H9 (cell line): Measurements from ENCODE around the gene RUFY2. TPM values are rescaled to one million over a fixed set of nuclear protein-coding genes. Genes with fewer than 3 reads are reported as not detected.

Experiments
- DNase-seq: peaks from one replicate; pipeline ENCODE4 v3.0.0-alpha.2; 2017
- H2AFZ ChIP-seq: one replicate; pipeline ENCODE4 v1.6.1; 2013; ENCODE audit warnings: mild to moderate bottlenecking, low read length, control low read depth, moderate library complexity
- H2AK5ac ChIP-seq: 2 replicates; pipeline ENCODE4 v1.6.1; 2013; ENCODE audit warnings: low read length, control low read depth, mixed read lengths; ENCODE audit not compliant: insufficient read length
- H2BK120ac ChIP-seq: one replicate; pipeline ENCODE4 v1.6.1; 2013; ENCODE audit warnings: low read depth, mild to moderate bottlenecking, low read length, control low read depth, inconsistent platforms; ENCODE audit not compliant: poor library complexity, severe bottlenecking
- H2BK12ac ChIP-seq: 2 replicates; pipeline ENCODE4 v1.6.1; 2013; ENCODE audit warnings: low read length, control low read depth, mixed read lengths, low read depth; ENCODE audit not compliant: insufficient read length
- H2BK15ac ChIP-seq: 2 replicates; pipeline ENCODE4 v1.6.1; 2013; ENCODE audit warnings: low read depth, low read length, control low read depth
- H2BK20ac ChIP-seq: one replicate; pipeline ENCODE4 v1.6.1; 2013; ENCODE audit warnings: low read depth, mild to moderate bottlenecking, low read length, control low read depth, inconsistent platforms; ENCODE audit not compliant: poor library complexity, severe bottlenecking
- H2BK5ac ChIP-seq: 2 replicates; pipeline ENCODE4 v1.6.1; 2013; ENCODE audit warnings: low read length, control low read depth, mixed read lengths; ENCODE audit not compliant: insufficient read length
- H3K14ac ChIP-seq: 2 replicates; pipeline ENCODE4 v1.6.1; 2013; ENCODE audit warnings: low read length, control low read depth; ENCODE audit not compliant: insufficient read depth
- H3K18ac ChIP-seq: 2 replicates; pipeline ENCODE4 v1.6.1; 2013; ENCODE audit warnings: low read depth, mild to moderate bottlenecking, mixed read lengths, low read length, control low read depth; ENCODE audit not compliant: insufficient read length
- H3K23ac ChIP-seq: 2 replicates; pipeline ENCODE4 v1.6.1; 2013; ENCODE audit warnings: low read length, control low read depth, mixed read lengths, low read depth; ENCODE audit not compliant: insufficient read length
- H3K23me2 ChIP-seq: 2 replicates; pipeline ENCODE4 v1.6.1; 2013; ENCODE audit warnings: low read depth, mild to moderate bottlenecking, mixed read lengths, low read length, control low read depth; ENCODE audit not compliant: insufficient read length, poor library complexity, severe bottlenecking
- H3K27ac ChIP-seq: 2 replicates; pipeline ENCODE4 v1.5.1; 2013; ENCODE audit warnings: low read length, control low read depth, mixed read lengths, low read depth; ENCODE audit not compliant: insufficient read length
- H3K27me3 ChIP-seq: 2 replicates; pipeline ENCODE4 v1.6.1; 2013; ENCODE audit warnings: low read length, control low read depth, inconsistent platforms; ENCODE audit not compliant: insufficient read depth
- H3K4ac ChIP-seq: 2 replicates; pipeline ENCODE4 v1.6.1; 2013; ENCODE audit warnings: low read depth, mild to moderate bottlenecking, control low read depth, inconsistent platforms, low read length, moderate library complexity
- H3K4me1 ChIP-seq: 2 replicates; pipeline ENCODE4 v1.6.1; 2013; ENCODE audit warnings: low read length, control low read depth, inconsistent platforms; ENCODE audit not compliant: insufficient read depth
- H3K4me2 ChIP-seq: 2 replicates; pipeline ENCODE4 v1.6.1; 2013; ENCODE audit warnings: low read length, control low read depth, mixed read lengths; ENCODE audit not compliant: insufficient read length, insufficient read depth
- H3K56ac ChIP-seq: 2 replicates; pipeline ENCODE4 v1.6.1; 2013; ENCODE audit warnings: low read depth, mild to moderate bottlenecking, mixed read lengths, low read length, control low read depth; ENCODE audit not compliant: insufficient read length
- H3K79me1 ChIP-seq: 2 replicates; pipeline ENCODE4 v1.6.1; 2013; ENCODE audit warnings: low read depth, mild to moderate bottlenecking, moderate library complexity, low read length, control low read depth, inconsistent platforms; ENCODE audit not compliant: insufficient read depth, poor library complexity, severe bottlenecking
- H3K79me2 ChIP-seq: 2 replicates; pipeline ENCODE4 v1.6.1; 2013; ENCODE audit warnings: low read length, control low read depth, inconsistent platforms; ENCODE audit not compliant: insufficient read depth
- H3K9ac ChIP-seq: 2 replicates; pipeline ENCODE4 v1.6.1; 2013; ENCODE audit warnings: low read length, control low read depth, mixed read lengths; ENCODE audit not compliant: insufficient read length; ENCODE audit errors: extremely low read depth
- H3K9me3 ChIP-seq: one replicate; pipeline ENCODE4 v1.6.1; 2013; ENCODE audit warnings: low read depth, low read length, inconsistent platforms; ENCODE audit not compliant: control insufficient read depth
- H3T11ph ChIP-seq: one replicate; pipeline ENCODE4 v1.6.1; 2013; ENCODE audit warnings: mild to moderate bottlenecking, low read length, control low read depth, inconsistent platforms
- H4K20me1 ChIP-seq: one replicate; pipeline ENCODE4 v1.6.1; 2013; ENCODE audit not compliant: control insufficient read depth, insufficient read length, insufficient read depth
- H4K5ac ChIP-seq: 2 replicates; pipeline ENCODE4 v1.6.1; 2013; ENCODE audit warnings: low read depth, mild to moderate bottlenecking, mixed read lengths, low read length, control low read depth; ENCODE audit not compliant: insufficient read length
- H4K8ac ChIP-seq: replicated peaks from 2 replicates; pipeline ENCODE4 v1.6.1; 2013; ENCODE audit warnings: low read length, control low read depth, mixed read lengths, low read depth; ENCODE audit not compliant: insufficient read length
- H4K91ac ChIP-seq: 2 replicates; pipeline ENCODE4 v1.6.1; 2013; ENCODE audit warnings: low read depth, mild to moderate bottlenecking, moderate library complexity, mixed read lengths, low read length, control low read depth; ENCODE audit not compliant: insufficient read length
- H3K27ac Mint-ChIP-seq, 3 experiments: 2 replicates in 2 of 3; 3 replicates in 1 of 3; pipeline ENCODE4 v1.8.0; 2020 to 2021; ENCODE audit warnings: mixed read lengths in 3 of 3, mild to moderate bottlenecking in 1 of 3, moderate library complexity in 1 of 3
- H3K27me3 Mint-ChIP-seq: 2 replicates; pipeline ENCODE4 v1.8.0; 2021; ENCODE audit warnings: low read depth, mild to moderate bottlenecking, moderate library complexity, mixed read lengths
- H3K36me3 Mint-ChIP-seq, 3 experiments: 2 replicates in 2 of 3; 3 replicates in 1 of 3; pipeline ENCODE4 v1.8.0; 2020 to 2021; ENCODE audit warnings: low read depth in 3 of 3, mixed read lengths in 3 of 3; ENCODE audit not compliant: insufficient read depth in 1 of 3
- H3K4me1 Mint-ChIP-seq, 2 experiments: 2 replicates each; pipeline ENCODE4 v1.8.0; 2020; ENCODE audit warnings: mixed read lengths in 2 of 2
- H3K4me3 Mint-ChIP-seq, 2 experiments: 2 replicates in 1 of 2; 3 replicates in 1 of 2; pipeline ENCODE4 v1.8.0; 2020 to 2021; ENCODE audit warnings: mild to moderate bottlenecking in 2 of 2, mixed read lengths in 2 of 2, moderate library complexity in 1 of 2
- H3K9me3 Mint-ChIP-seq, 2 experiments: 2 replicates in 1 of 2; 3 replicates in 1 of 2; pipeline ENCODE4 v1.8.0; 2020; ENCODE audit warnings: mild to moderate bottlenecking in 2 of 2, mixed read lengths in 2 of 2, moderate library complexity in 1 of 2
- CTCF ChIP-seq: fragments of 200-600 bp; sonication (generic); conservative IDR thresholded peaks from 3 replicates; pipeline ENCODE4 v1.8.0; 2021; ENCODE audit warnings: antibody characterized with exemption, mild to moderate bottlenecking
- WGBS: extraction: QIAGEN DNeasy Blood & Tissue Kit; methylation state at CpG from one replicate; pipeline ENCODE4 v1.1.7; 2013; ENCODE audit warnings: missing lambda C conversion rate, low lambda C conversion rate, mixed read lengths; ENCODE audit not compliant: insufficient read length; ENCODE audit errors: extremely low coverage; 5-methylcytosine and 5-hydroxymethylcytosine counted together
- total RNA-seq: library from RNA; stranded (reverse); gene quantifications from 2 replicates; pipeline ENCODE4 v1.2.1, GENCODE V29; 2021

Gene RUFY2
- total RNA-seq, 1 experiment from 2014 or later: 14.1 TPM

- WGBS: no CpG with 5 or more reads among the region's 6 CpGs
- Histone ChIP-seq H4K5ac (no peak overlapping the region), H2BK120ac (no peak overlapping the region), H3K56ac (no peak overlapping the region), H2BK20ac (no peak overlapping the region), H3K4me1 (no peaks in the 10 kb centered on the region), H4K20me1 (no peaks in the 10 kb centered on the region), H4K8ac (no peak overlapping the region), H3K23ac (no peak overlapping the region), H2BK5ac (no peak overlapping the region), H3K79me2 (no peaks in the 10 kb centered on the region), H3K18ac (no peak overlapping the region), H3K4me2 (no peak overlapping the region), H2BK12ac (no peak overlapping the region), H3T11ph (no peak overlapping the region), H3K9me3 (no peaks in the 10 kb centered on the region), H3K14ac (no peak overlapping the region), H3K27me3 (no peaks in the 10 kb centered on the region), H3K23me2 (no peaks in the 10 kb centered on the region), H3K27ac (no peak overlapping the region), H4K91ac (no peak overlapping the region), H3K4ac (no peak overlapping the region), H3K79me1 (no peaks in the 10 kb centered on the region), H2AFZ (no peak overlapping the region), H2AK5ac (no peak overlapping the region), H2BK15ac (no peak overlapping the region), H3K9ac (no peak overlapping the region)
- no peak overlapping the region for H3K4me3 Mint-ChIP-seq
- no peak overlapping the region for H3K27ac Mint-ChIP-seq
- peak; percentile 58 for TF ChIP-seq CTCF
- H3K27me3 Mint-ChIP-seq: no peaks in the 10 kb centered on the region
- peaks cover 12 to 17% of the 10 kb centered on the region in 2 experiments for H3K4me1 Mint-ChIP-seq
- H3K9me3 Mint-ChIP-seq: no peaks in the 10 kb centered on the region
- DNase-seq: no peak
- no peaks in the 10 kb centered on the region for H3K36me3 Mint-ChIP-seq
These were observed 105.1 kb downstream of the RUFY2 start for GRCh38 chr10:68301790-68302502.
